Measurements from ENCODE around the gene ANKRD52.

Gene ANKRD52

DNA sequence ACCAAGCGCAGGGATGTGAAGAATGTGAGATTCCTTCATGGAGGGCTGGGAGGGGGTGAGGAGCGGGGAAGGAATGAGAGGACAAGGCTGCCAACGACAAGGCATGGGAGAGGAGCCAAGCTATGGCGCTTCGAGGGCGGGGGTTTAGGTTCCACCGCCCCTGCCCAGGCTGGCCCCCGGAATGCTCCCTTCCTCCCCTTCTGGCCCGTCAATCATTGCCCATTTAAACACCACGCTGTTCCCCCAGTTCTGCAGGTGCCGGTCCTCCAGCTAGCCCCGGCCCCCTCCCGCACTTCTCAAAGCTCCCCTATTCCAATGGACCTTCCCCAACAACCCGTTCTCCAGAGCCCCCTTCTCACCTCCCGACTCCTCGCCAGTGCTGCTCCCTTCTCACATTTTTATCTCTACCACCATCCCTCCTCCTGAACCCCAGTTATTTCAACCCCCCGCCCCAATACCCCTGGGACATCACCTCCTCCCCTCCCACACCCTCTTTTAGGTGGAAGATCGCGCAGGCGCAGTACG lies 36.9 kb downstream of the ANKRD52 start:
- POLR2A ChIA-PET = interaction anchor here (0.5 to 1.8 kb wide), 12 partner anchors 9 to 480 kb away, joined by 3 to 8 read pairs (median 4); partner anchors contain the start of genes RAB5B, SMARCC2 and STAT2
- DNase-seq (ENCODE audit: extremely low spot score) = peak; percentile 39
- TF ChIP-seq, protein P1, sequence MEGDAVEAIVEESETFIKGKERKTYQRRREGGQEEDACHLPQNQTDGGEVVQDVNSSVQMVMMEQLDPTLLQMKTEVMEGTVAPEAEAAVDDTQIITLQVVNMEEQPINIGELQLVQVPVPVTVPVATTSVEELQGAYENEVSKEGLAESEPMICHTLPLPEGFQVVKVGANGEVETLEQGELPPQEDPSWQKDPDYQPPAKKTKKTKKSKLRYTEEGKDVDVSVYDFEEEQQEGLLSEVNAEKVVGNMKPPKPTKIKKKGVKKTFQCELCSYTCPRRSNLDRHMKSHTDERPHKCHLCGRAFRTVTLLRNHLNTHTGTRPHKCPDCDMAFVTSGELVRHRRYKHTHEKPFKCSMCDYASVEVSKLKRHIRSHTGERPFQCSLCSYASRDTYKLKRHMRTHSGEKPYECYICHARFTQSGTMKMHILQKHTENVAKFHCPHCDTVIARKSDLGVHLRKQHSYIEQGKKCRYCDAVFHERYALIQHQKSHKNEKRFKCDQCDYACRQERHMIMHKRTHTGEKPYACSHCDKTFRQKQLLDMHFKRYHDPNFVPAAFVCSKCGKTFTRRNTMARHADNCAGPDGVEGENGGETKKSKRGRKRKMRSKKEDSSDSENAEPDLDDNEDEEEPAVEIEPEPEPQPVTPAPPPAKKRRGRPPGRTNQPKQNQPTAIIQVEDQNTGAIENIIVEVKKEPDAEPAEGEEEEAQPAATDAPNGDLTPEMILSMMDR (IDR thresholded peaks at IDR 0.05; ENCODE audit: control extremely low read depth, extremely low read depth, low read depth, missing control alignments) = no peak
- CTCF ChIA-PET = interaction anchor here (0.9 to 3.9 kb wide), 26 partner anchors 8 to 483 kb away, joined by 3 to 44 read pairs (median 6); partner anchors contain the start of genes ANKRD52, CNPY2, COQ10A and SMARCC2

DNA sequence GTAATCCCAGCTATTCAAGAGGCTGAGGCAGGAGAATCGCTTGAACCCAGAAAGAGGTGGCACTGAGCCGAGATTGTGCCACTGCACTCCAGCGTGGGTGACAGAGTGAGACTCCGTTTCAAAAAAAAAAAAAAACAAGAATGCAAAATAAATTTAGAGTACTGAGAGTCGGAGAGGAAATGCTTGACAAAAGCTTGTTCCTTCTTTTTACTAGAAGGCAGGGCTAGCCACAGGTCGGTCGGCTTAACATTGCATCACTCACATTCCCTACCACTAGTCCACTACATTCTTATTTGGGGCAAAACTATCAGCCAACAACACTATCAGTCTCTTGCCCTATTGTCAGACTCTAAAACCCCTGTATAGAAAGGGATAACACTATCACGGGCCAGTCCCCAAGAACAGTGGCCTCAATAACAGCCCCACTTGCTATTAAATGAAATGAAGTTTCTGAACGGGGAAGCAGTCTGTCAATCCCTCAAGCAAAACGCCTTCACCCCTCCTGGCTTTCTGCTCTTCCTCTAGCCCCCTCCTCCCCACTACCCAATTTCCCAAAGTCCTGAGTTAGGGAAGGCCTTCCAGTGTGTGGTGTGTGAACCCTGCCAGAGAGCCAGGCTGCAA lies 37.5 kb downstream of the ANKRD52 start:
- DNase-seq (ENCODE audit: extremely low spot score) = no peak
- POLR2A ChIA-PET = interaction anchor here (0.6 to 1.8 kb wide), 5 partner anchors 31 to 479 kb away, joined by 3 to 7 read pairs (median 6); partner anchors contain the start of genes SMARCC2 and STAT2

DNA sequence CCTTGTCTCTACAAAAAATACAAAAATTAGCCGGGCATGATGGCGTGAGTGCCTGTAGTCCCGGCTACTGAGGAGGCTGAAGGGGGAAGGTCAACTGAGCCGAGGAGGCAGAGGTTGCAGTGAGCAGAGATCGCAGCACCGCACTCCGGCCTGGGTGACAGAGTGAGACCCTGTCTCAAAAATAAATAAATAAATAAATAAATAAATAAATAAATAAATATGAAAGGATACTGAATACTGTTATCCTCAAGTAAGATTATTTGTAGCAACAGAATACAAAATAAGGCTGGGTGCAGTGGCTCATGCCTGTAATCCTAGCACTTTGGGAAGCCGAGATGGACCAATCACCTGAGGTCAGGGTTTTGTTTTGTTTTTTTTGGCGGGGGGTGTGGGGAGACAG lies 38.3 kb downstream of the ANKRD52 start:
- ChIA-PET POLR2A (no interaction called here), CTCF (interaction anchor here (0.7 to 3.9 kb wide), 3 partner anchors 12 to 102 kb away, joined by 3 to 44 read pairs (median 34); partner anchors contain the start of gene ZC3H10)
- DNase-seq (ENCODE audit: extremely low spot score) = no peak
- TF ChIP-seq, protein P1 (IDR thresholded peaks at IDR 0.05; ENCODE audit: control extremely low read depth, extremely low read depth, low read depth, missing control alignments) = no peak

More for the DNA sequence above, 37.5 kb downstream of the ANKRD52 start:
- TF ChIP-seq, protein P1 (IDR thresholded peaks at IDR 0.05; ENCODE audit: control extremely low read depth, extremely low read depth, low read depth, missing control alignments) = no peak
- CTCF ChIA-PET = interaction anchor here (0.7 to 3.9 kb wide), 13 partner anchors 8 to 374 kb away, joined by 3 to 44 read pairs (median 11); partner anchors contain the start of genes ANKRD52 and ZC3H10

DNA sequence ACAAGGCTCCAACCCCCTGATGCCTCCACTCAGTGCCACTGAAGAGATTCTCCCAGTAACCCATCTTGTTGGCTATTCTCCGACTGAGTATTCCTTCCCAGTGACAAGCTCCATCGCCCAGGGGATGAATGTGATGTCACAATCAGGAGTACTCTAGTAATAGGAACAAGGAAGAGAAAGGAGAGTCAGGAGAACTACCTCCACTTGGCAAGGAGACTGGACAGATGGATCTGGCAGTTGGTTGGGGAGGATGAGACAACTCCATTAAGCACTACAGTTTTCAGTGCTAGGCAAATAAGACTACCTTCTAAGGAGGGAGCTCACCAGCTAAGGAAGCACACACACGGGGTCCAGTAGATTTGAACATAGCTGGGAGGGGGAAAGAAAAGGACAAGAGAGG lies 41.7 kb downstream of the ANKRD52 start:
- DNase-seq (ENCODE audit: extremely low spot score) = no peak

DNA sequence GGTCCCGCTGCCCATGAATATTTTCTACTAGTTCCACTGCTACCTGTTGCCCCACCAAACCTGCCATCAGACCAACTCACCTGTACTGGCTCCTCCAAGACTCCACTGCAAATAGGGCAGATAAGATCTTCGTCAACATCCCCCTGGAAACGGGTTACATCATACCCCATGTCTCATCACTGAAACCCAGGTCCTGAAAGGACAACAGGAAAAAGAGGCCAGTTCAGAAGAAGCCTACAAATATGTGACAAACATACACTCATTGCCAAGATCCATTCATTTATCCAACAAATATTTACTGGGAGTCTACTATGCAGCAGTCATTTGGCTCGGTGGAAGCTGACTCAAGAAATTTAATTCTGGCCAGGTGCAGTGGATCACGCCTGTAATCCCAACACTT lies 44.3 kb downstream of the ANKRD52 start:
- ChIA-PET POLR2A (interaction anchor here (0.6 to 0.7 kb wide), 2 partner anchors 16 to 484 kb away, joined by 3 to 4 read pairs; partner anchors contain the start of gene SLC39A5), CTCF (interaction anchor here (1.0 to 1.9 kb wide), 5 partner anchors 8 to 250 kb away, joined by 3 to 6 read pairs (median 3); partner anchors contain the start of genes RNF41, SMARCC2 and ZC3H10)
- TF ChIP-seq, protein P1 (IDR thresholded peaks at IDR 0.05; ENCODE audit: control extremely low read depth, extremely low read depth, low read depth, missing control alignments) = no peak
- no peak for DNase-seq (ENCODE audit: extremely low spot score)

More for the DNA sequence above, 41.7 kb downstream of the ANKRD52 start:
- ChIA-PET CTCF (interaction anchor here (0.8 to 1.7 kb wide), 7 partner anchors 9 to 41 kb away, joined by 3 to 15 read pairs (median 4); partner anchors contain the start of gene SMARCC2), POLR2A (no interaction called here)
- TF ChIP-seq, protein P1 (IDR thresholded peaks at IDR 0.05; ENCODE audit: control extremely low read depth, extremely low read depth, low read depth, missing control alignments) = no peak

DNA sequence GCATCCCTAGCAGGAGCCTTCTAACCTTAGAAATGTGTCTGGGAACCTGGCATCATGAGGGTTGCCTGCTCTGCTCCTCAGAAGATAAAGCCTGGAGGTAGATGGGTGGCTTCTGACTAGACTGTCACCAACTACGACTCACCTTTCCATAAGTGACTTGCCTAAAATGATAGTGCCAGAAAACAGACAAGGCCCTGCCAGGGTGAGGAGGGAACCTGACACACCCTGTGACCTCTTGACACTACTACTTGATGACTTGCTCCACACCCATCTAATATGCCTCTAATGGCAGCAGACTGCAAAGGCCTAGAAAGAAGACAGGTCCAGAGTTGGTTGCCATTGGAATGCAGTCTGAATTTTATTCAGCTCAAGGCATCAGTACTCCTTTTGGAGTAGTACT lies 45.8 kb downstream of the ANKRD52 start:
- TF ChIP-seq, protein P1 (IDR thresholded peaks at IDR 0.05; ENCODE audit: control extremely low read depth, extremely low read depth, low read depth, missing control alignments) = no peak
- ChIA-PET POLR2A (no interaction called here), CTCF (interaction anchor here (1.4 to 2.7 kb wide), 3 partner anchors 9 to 23 kb away, joined by 4 to 11 read pairs (median 6); partner anchors contain the start of genes RNF41 and SMARCC2)
- DNase-seq (ENCODE audit: extremely low spot score) = no peak
